ENCODE results near the gene TRIM44.

Gene TRIM44

DNA sequence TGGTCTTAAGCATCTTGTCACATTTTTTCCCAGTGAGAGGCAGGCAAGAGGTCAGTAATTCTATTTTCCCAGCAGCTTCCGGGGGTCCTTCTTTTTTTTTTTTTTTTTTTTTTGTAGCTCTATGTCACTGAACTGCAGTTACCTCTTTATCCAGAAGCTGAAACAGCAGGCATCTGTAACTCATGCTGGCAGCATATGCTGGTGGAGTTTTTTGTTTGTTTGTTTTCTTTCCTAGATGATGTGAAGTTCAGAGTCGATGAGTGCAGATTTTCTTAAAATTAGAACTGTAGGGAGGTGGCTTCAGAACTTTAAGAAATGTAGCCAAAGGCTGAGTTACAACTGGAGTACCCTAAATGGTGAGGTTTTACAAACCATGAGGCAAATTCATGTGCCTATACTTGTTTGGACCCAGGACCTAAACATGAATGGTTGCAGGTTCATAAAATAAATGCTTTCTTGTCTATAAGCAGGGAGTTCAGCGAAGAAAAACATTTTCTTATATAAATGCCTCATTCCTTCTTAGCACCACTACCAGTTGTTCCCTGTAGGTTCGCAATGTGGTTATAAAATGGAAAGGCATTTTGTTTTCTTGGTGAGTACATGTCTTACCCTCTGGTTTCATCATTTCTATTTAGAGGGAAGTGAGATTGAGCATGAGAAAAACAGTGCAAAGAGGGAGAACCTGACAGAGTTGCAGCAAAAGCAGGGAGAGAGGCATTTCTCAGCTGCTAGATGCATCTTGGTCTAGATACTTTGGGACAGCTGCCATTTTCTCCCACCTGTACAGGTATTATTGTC, 84.0 kb downstream of the TRIM44 start:
- Histone ChIP-seq H3K9me3 (replicated peaks in 1 of 2; ENCODE audit: control insufficient read depth in 2 of 2, insufficient read depth in 1 of 2, low read depth in 1 of 2, low read length in 2 of 2) (no peaks in the 10 kb centered on the region), H3K27me3 (ENCODE audit: control insufficient read depth in 3 of 3, insufficient read depth in 3 of 3, low read depth in 1 of 3, low read length in 3 of 3) (no peaks in the 10 kb centered on the region), H2BK120ac (ENCODE audit: low read depth, low read length) (no peak overlapping the region), H3K18ac (ENCODE audit: low read length) (no peak overlapping the region), H3K14ac (ENCODE audit: low read length) (no peak overlapping the region), H2BK15ac (ENCODE audit: low read length) (no peak overlapping the region), H3K79me1 (ENCODE audit: low read depth, low read length) (no peaks in the 10 kb centered on the region), H4K91ac (ENCODE audit: low read depth, low read length, poor library complexity) (no peak overlapping the region), H3K4me2 (ENCODE audit: insufficient read depth, low read length, poor library complexity, severe bottlenecking) (no peak overlapping the region), H3K27ac (replicated peaks; ENCODE audit: low read length) (no peak overlapping the region), H4K8ac (ENCODE audit: low read depth, low read length) (no peak overlapping the region), H2BK5ac (ENCODE audit: low read length) (no peak overlapping the region), H3K36me3 (replicated peaks in 1 of 2; ENCODE audit: control insufficient read depth in 2 of 2, insufficient read depth in 2 of 2, low read length in 2 of 2) (peaks cover 0 to 33% of the 10 kb centered on the region in 2 donors), H2BK12ac (ENCODE audit: low read length) (no peak overlapping the region), H3K4me1 (ENCODE audit: control insufficient read depth in 2 of 2, insufficient read depth in 1 of 2, low read depth in 1 of 2, low read length in 2 of 2) (peaks cover 0 to 4% of the 10 kb centered on the region in 2 donors), H3K23ac (ENCODE audit: low read depth, low read length, poor library complexity) (no peak overlapping the region), H3K4me3 (ENCODE audit: low read length in 2 of 2) (no peak overlapping the region), H2AK5ac (ENCODE audit: low read depth, low read length) (no peak overlapping the region), H2AFZ (ENCODE audit: low read length) (no peak overlapping the region), H3K9ac (ENCODE audit: low read depth, low read length, poor library complexity) (no peak overlapping the region), H3K4ac (ENCODE audit: low read length) (no peak overlapping the region)
- no peak for DNase-seq (ENCODE audit: low spot score)
- no CpG with 5 or more reads among the region's 4 CpGs for WGBS, 2 donors (ENCODE audit: extremely low coverage in 2 of 2, insufficient read length in 2 of 2, insufficient replicate concordance in 1 of 2)

DNA sequence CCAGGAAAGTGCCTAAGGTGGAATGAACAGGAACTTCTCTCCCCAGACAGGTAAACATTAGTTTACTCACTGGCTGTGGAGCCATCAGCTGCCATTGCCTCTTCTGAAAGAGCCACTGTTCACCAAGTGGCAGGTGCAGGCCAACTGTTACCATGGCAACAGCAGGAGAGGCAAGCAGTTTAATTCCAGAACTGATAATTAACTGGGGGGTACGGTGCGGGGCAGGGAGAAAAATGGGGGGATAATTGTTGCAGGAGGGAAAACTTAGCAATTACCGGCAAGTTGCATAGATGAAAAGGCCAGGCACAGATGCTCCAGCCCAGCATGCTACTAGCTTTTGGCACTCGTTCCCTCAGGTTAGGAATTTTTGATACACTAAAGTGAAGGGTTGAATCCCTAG, 85.1 kb downstream of the TRIM44 start:
- H2BK120ac ChIP-seq (ENCODE audit: low read depth, low read length): no peak overlapping the region
- H3K4me1 ChIP-seq (ENCODE audit: control insufficient read depth in 2 of 2, insufficient read depth in 1 of 2, low read depth in 1 of 2, low read length in 2 of 2): peaks cover 4 to 5% of the 10 kb centered on the region in 2 donors
- H3K4ac ChIP-seq (ENCODE audit: low read length): no peak overlapping the region
- no peaks in the 10 kb centered on the region for H3K9me3 ChIP-seq (replicated peaks in 1 of 2; ENCODE audit: control insufficient read depth in 2 of 2, insufficient read depth in 1 of 2, low read depth in 1 of 2, low read length in 2 of 2)
- H3K4me3 ChIP-seq (ENCODE audit: low read length in 2 of 2): no peak overlapping the region
- H3K9ac ChIP-seq (ENCODE audit: low read depth, low read length, poor library complexity): no peak overlapping the region
- H2AK5ac ChIP-seq (ENCODE audit: low read depth, low read length): no peak overlapping the region
- no peaks in the 10 kb centered on the region for H3K27me3 ChIP-seq (ENCODE audit: control insufficient read depth in 3 of 3, insufficient read depth in 3 of 3, low read depth in 1 of 3, low read length in 3 of 3)
- no peak overlapping the region for H2AFZ ChIP-seq (ENCODE audit: low read length)
- H3K14ac ChIP-seq (ENCODE audit: low read length): no peak overlapping the region
- no peak overlapping the region for H3K18ac ChIP-seq (ENCODE audit: low read length)
- no peak overlapping the region for H3K23ac ChIP-seq (ENCODE audit: low read depth, low read length, poor library complexity)
- H4K8ac ChIP-seq (ENCODE audit: low read depth, low read length): no peak overlapping the region
- no peak overlapping the region for H2BK12ac ChIP-seq (ENCODE audit: low read length)
- DNase-seq (ENCODE audit: low spot score): peak; percentile 9
- H2BK5ac ChIP-seq (ENCODE audit: low read length): no peak overlapping the region
- H2BK15ac ChIP-seq (ENCODE audit: low read length): no peak overlapping the region
- H3K79me1 ChIP-seq (ENCODE audit: low read depth, low read length): no peaks in the 10 kb centered on the region
- H3K27ac ChIP-seq (replicated peaks; ENCODE audit: low read length): no peak overlapping the region
- peaks cover 0 to 33% of the 10 kb centered on the region in 2 donors for H3K36me3 ChIP-seq (replicated peaks in 1 of 2; ENCODE audit: control insufficient read depth in 2 of 2, insufficient read depth in 2 of 2, low read length in 2 of 2)
- no peak overlapping the region for H4K91ac ChIP-seq (ENCODE audit: low read depth, low read length, poor library complexity)
- WGBS, 2 donors (ENCODE audit: extremely low coverage in 2 of 2, insufficient read length in 2 of 2, insufficient replicate concordance in 1 of 2): no CpG with 5 or more reads among the region's 4 CpGs
- no peak overlapping the region for H3K4me2 ChIP-seq (ENCODE audit: insufficient read depth, low read length, poor library complexity, severe bottlenecking)

DNA sequence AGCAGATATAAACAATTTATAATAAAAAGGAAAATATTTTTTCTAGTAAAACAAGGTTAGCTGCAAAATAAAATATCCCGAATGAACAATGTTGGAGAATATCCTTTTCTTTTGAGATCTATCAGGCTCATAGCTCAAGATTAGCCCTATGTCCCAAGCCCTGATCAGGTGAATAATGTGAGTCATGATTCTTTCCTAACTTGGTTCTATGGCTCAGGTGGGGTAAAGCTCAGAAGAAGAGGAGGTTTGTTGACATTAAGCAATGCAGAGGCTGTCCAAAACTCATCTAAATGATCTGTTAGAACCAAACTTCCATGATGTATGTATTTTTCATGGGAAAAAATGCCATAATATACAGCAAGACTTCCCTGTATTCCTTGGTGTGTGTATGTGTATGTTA, 86.1 kb downstream of the TRIM44 start:
- H3K36me3 ChIP-seq (replicated peaks in 1 of 2; ENCODE audit: control insufficient read depth in 2 of 2, insufficient read depth in 2 of 2, low read length in 2 of 2): peaks cover 0 to 23% of the 10 kb centered on the region in 2 donors
- H2AK5ac ChIP-seq (ENCODE audit: low read depth, low read length): no peak overlapping the region
- no peak overlapping the region for H3K4ac ChIP-seq (ENCODE audit: low read length)
- H3K9me3 ChIP-seq (replicated peaks in 1 of 2; ENCODE audit: control insufficient read depth in 2 of 2, insufficient read depth in 1 of 2, low read depth in 1 of 2, low read length in 2 of 2): no peaks in the 10 kb centered on the region
- DNase-seq (ENCODE audit: low spot score): no peak
- H3K27ac ChIP-seq (replicated peaks; ENCODE audit: low read length): no peak overlapping the region
- no CpG with 5 or more reads among the region's 1 CpG for WGBS, 2 donors (ENCODE audit: extremely low coverage in 2 of 2, insufficient read length in 2 of 2, insufficient replicate concordance in 1 of 2)
- H3K23ac ChIP-seq (ENCODE audit: low read depth, low read length, poor library complexity): no peak overlapping the region
- no peak overlapping the region for H4K91ac ChIP-seq (ENCODE audit: low read depth, low read length, poor library complexity)
- H2BK15ac ChIP-seq (ENCODE audit: low read length): no peak overlapping the region
- H2BK5ac ChIP-seq (ENCODE audit: low read length): no peak overlapping the region
- no peak overlapping the region for H2BK120ac ChIP-seq (ENCODE audit: low read depth, low read length)
- H3K27me3 ChIP-seq (ENCODE audit: control insufficient read depth in 3 of 3, insufficient read depth in 3 of 3, low read depth in 1 of 3, low read length in 3 of 3): no peaks in the 10 kb centered on the region
- no peak overlapping the region for H3K14ac ChIP-seq (ENCODE audit: low read length)
- H2BK12ac ChIP-seq (ENCODE audit: low read length): no peak overlapping the region
- no peak overlapping the region for H3K4me2 ChIP-seq (ENCODE audit: insufficient read depth, low read length, poor library complexity, severe bottlenecking)
- no peak overlapping the region for H2AFZ ChIP-seq (ENCODE audit: low read length)
- H3K18ac ChIP-seq (ENCODE audit: low read length): no peak overlapping the region
- peaks cover 4 to 5% of the 10 kb centered on the region in 2 donors for H3K4me1 ChIP-seq (ENCODE audit: control insufficient read depth in 2 of 2, insufficient read depth in 1 of 2, low read depth in 1 of 2, low read length in 2 of 2)
- no peak overlapping the region for H3K4me3 ChIP-seq (ENCODE audit: low read length in 2 of 2)
- no peak overlapping the region for H3K9ac ChIP-seq (ENCODE audit: low read depth, low read length, poor library complexity)
- no peak overlapping the region for H4K8ac ChIP-seq (ENCODE audit: low read depth, low read length)
- no peaks in the 10 kb centered on the region for H3K79me1 ChIP-seq (ENCODE audit: low read depth, low read length)

DNA sequence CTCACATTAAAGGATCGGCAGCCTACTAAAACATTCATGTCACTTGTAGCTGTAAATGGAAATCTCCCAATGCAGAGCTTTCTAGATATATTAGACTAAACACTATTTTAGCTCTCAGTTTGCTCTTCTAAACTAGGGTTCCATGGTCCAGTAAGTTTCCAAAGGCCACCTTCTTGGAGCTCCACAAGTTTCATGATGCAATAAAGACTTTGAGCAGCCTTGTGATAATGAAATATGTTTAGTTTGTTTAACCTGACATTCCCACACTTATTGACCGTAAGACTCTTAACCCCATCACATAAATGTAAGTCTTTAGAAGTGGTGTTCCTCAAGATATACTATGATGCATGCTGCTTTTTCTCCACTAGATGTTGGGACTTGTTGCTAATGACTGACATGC, 87.7 kb downstream of the TRIM44 start:
- no peak overlapping the region for H2BK120ac ChIP-seq (ENCODE audit: low read depth, low read length)
- no peak overlapping the region for H2AK5ac ChIP-seq (ENCODE audit: low read depth, low read length)
- no peak overlapping the region for H3K9ac ChIP-seq (ENCODE audit: low read depth, low read length, poor library complexity)
- peaks cover 4 to 5% of the 10 kb centered on the region in 2 donors for H3K4me1 ChIP-seq (ENCODE audit: control insufficient read depth in 2 of 2, insufficient read depth in 1 of 2, low read depth in 1 of 2, low read length in 2 of 2)
- no peaks in the 10 kb centered on the region for H3K9me3 ChIP-seq (replicated peaks in 1 of 2; ENCODE audit: control insufficient read depth in 2 of 2, insufficient read depth in 1 of 2, low read depth in 1 of 2, low read length in 2 of 2)
- H4K8ac ChIP-seq (ENCODE audit: low read depth, low read length): no peak overlapping the region
- H3K27me3 ChIP-seq (ENCODE audit: control insufficient read depth in 3 of 3, insufficient read depth in 3 of 3, low read depth in 1 of 3, low read length in 3 of 3): no peaks in the 10 kb centered on the region
- no peak for DNase-seq (ENCODE audit: low spot score)
- WGBS, 2 donors (ENCODE audit: extremely low coverage in 2 of 2, insufficient read length in 2 of 2, insufficient replicate concordance in 1 of 2): no CpG with 5 or more reads among the region's 2 CpGs
- H3K36me3 ChIP-seq (replicated peaks in 1 of 2; ENCODE audit: control insufficient read depth in 2 of 2, insufficient read depth in 2 of 2, low read length in 2 of 2): peaks cover 0 to 13% of the 10 kb centered on the region in 2 donors
- H2BK12ac ChIP-seq (ENCODE audit: low read length): no peak overlapping the region
- H2BK15ac ChIP-seq (ENCODE audit: low read length): no peak overlapping the region
- H3K4me2 ChIP-seq (ENCODE audit: insufficient read depth, low read length, poor library complexity, severe bottlenecking): no peak overlapping the region
- no peak overlapping the region for H2AFZ ChIP-seq (ENCODE audit: low read length)
- H3K18ac ChIP-seq (ENCODE audit: low read length): no peak overlapping the region
- H3K79me1 ChIP-seq (ENCODE audit: low read depth, low read length): no peaks in the 10 kb centered on the region
- H2BK5ac ChIP-seq (ENCODE audit: low read length): no peak overlapping the region
- no peak overlapping the region for H4K91ac ChIP-seq (ENCODE audit: low read depth, low read length, poor library complexity)
- H3K27ac ChIP-seq (replicated peaks; ENCODE audit: low read length): no peak overlapping the region
- H3K14ac ChIP-seq (ENCODE audit: low read length): no peak overlapping the region
- H3K23ac ChIP-seq (ENCODE audit: low read depth, low read length, poor library complexity): no peak overlapping the region
- no peak overlapping the region for H3K4ac ChIP-seq (ENCODE audit: low read length)
- H3K4me3 ChIP-seq (ENCODE audit: low read length in 2 of 2): no peak overlapping the region
